Trophoblast cell (in vitro differentiated cells and primary cell): ENCODE results near the gene GOLGA6L10.
"Not testable (repeated sequence)": the region's sequence is repeated elsewhere in the genome, so short reads cannot be mapped to it uniquely, and the experiment has no call there.

ENCODE experiments used
- DNase-seq, 2 donors: peaks; one replicate each; pipeline ENCODE4 v3.0.0-alpha.2; 2016
- H2AFZ ChIP-seq: 2 replicates; pipeline ENCODE4 v1.6.1; 2013; ENCODE audit warnings: low read length, moderate library complexity, mild to moderate bottlenecking; ENCODE audit not compliant: insufficient read depth, poor library complexity
- H2AK5ac ChIP-seq: 2 replicates; pipeline ENCODE4 v1.6.1; 2013; ENCODE audit warnings: mild to moderate bottlenecking, low read length
- H2BK120ac ChIP-seq: 2 replicates; pipeline ENCODE4 v1.6.1; 2013; ENCODE audit warnings: low read length, mild to moderate bottlenecking, moderate library complexity; ENCODE audit not compliant: insufficient read depth, poor library complexity
- H2BK12ac ChIP-seq: 2 replicates; pipeline ENCODE4 v1.6.1; 2013; ENCODE audit warnings: mild to moderate bottlenecking, low read length, moderate library complexity
- H2BK5ac ChIP-seq: 2 replicates; pipeline ENCODE4 v1.6.1; 2013; ENCODE audit warnings: low read length, low read depth, moderate library complexity, mild to moderate bottlenecking; ENCODE audit not compliant: poor library complexity
- H3K14ac ChIP-seq: 2 replicates; pipeline ENCODE4 v1.6.1; 2013; ENCODE audit warnings: mild to moderate bottlenecking, low read length
- H3K18ac ChIP-seq: 2 replicates; pipeline ENCODE4 v1.6.1; 2013; ENCODE audit warnings: mild to moderate bottlenecking, low read length
- H3K23ac ChIP-seq: 2 replicates; pipeline ENCODE4 v1.6.1; 2013; ENCODE audit warnings: low read length
- H3K27ac ChIP-seq: 2 replicates; pipeline ENCODE4 v1.5.1; 2013; ENCODE audit warnings: low read depth, mild to moderate bottlenecking, inconsistent platforms, low read length, moderate library complexity
- H3K27me3 ChIP-seq: 2 replicates; pipeline ENCODE4 v1.6.1; 2013; ENCODE audit warnings: inconsistent platforms, mild to moderate bottlenecking, low read length, moderate library complexity; ENCODE audit not compliant: insufficient read depth
- H3K36me3 ChIP-seq, 2 experiments: 1 replicate in 1 of 2; 2 replicates in 1 of 2; pipeline ENCODE4 v1.6.1; 2013; ENCODE audit warnings: low read length in 2 of 2, mild to moderate bottlenecking in 2 of 2, moderate library complexity in 1 of 2; ENCODE audit not compliant: insufficient read depth in 2 of 2, control insufficient read depth in 1 of 2
- H3K4ac ChIP-seq: 2 replicates; pipeline ENCODE4 v1.6.1; 2013; ENCODE audit warnings: low read depth, mild to moderate bottlenecking, low read length, moderate library complexity
- H3K4me1 ChIP-seq, 2 experiments: 1 replicate in 1 of 2; 2 replicates in 1 of 2; pipeline ENCODE4 v1.6.1; 2013; ENCODE audit warnings: low read length in 2 of 2, mild to moderate bottlenecking in 2 of 2, moderate library complexity in 1 of 2; ENCODE audit not compliant: insufficient read depth in 2 of 2, control insufficient read depth in 1 of 2
- H3K4me2 ChIP-seq: 2 replicates; pipeline ENCODE4 v1.6.1; 2013; ENCODE audit warnings: inconsistent platforms, mild to moderate bottlenecking, low read length, moderate library complexity
- H3K4me3 ChIP-seq: 2 replicates; pipeline ENCODE4 v1.5.1; 2013; ENCODE audit warnings: mild to moderate bottlenecking, low read depth, low read length, inconsistent platforms
- H3K79me1 ChIP-seq: one replicate; pipeline ENCODE4 v1.6.1; 2013; ENCODE audit warnings: low read length
- H3K79me2 ChIP-seq: 2 replicates; pipeline ENCODE4 v1.6.1; 2013; ENCODE audit warnings: low read length, mild to moderate bottlenecking; ENCODE audit not compliant: control insufficient read depth, insufficient read depth, poor library complexity
- H3K9ac ChIP-seq: 2 replicates; pipeline ENCODE4 v1.6.1; 2013; ENCODE audit warnings: mild to moderate bottlenecking, low read length
- H3K9me3 ChIP-seq: 2 replicates; pipeline ENCODE4 v1.6.1; 2013; ENCODE audit warnings: low read depth, mild to moderate bottlenecking, control low read depth, inconsistent platforms, low read length; ENCODE audit not compliant: insufficient read depth
- H4K12ac ChIP-seq: 2 replicates; pipeline ENCODE4 v1.6.1; 2013; ENCODE audit warnings: low read depth, mild to moderate bottlenecking, low read length, moderate library complexity
- H4K8ac ChIP-seq: 2 replicates; pipeline ENCODE4 v1.6.1; 2013; ENCODE audit warnings: low read depth, mild to moderate bottlenecking, low read length, moderate library complexity
- H4K91ac ChIP-seq: one replicate; pipeline ENCODE4 v1.6.1; 2013; ENCODE audit warnings: low read depth, mild to moderate bottlenecking, low read length, moderate library complexity
- WGBS: extraction: QIAGEN DNeasy Blood & Tissue Kit; methylation state at CpG from one replicate; pipeline ENCODE4 v1.1.7; 2013; ENCODE audit warnings: missing lambda C conversion rate; ENCODE audit not compliant: insufficient read length, insufficient coverage; ENCODE audit errors: extremely low coverage; 5-methylcytosine and 5-hydroxymethylcytosine counted together

Gene GOLGA6L10

DNA sequence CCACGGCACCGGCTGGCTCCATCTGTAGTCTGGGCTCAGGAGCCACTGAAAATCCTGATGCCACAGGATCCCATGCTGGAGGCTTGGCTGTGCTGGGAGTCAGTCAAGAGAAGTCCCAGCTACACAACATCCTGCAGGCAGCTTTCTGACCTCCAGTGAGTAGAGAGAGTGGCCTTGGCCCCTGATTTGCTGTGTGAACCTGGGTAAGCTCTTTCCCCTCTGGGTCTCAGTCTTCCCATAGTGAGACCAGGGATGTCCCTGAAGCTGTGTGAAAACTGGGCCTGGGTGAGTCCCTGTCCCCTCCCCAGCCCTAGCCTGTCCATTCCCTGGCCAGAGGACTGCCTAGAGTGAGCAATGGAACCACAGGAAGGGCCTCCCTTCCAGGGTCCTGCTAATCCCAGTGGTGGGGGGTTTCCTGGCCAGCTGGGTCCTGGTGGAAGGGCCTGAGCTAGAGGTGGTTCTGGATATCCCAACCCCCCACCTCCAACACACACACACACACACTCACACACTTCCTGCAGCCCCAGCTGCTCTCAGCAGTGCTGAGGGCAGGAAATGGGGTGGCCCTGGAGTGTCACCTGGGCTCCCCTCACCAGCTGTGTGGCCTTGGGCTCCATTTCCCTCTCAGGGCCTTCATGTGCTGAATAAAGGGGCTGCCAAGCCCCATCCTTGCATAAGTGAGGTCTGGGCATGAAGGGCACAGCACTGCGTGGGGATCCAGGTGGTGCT is 17.5 kb downstream of the GOLGA6L10 start:
- H2AK5ac ChIP-seq, H3K27me3 ChIP-seq, H3K9me3 ChIP-seq, H3K36me3 ChIP-seq, H3K4me3 ChIP-seq, H3K23ac ChIP-seq, H3K14ac ChIP-seq, H3K9ac ChIP-seq, H4K91ac ChIP-seq, H4K8ac ChIP-seq, H3K4me1 ChIP-seq, H2BK120ac ChIP-seq, H2AFZ ChIP-seq, H3K4me2 ChIP-seq, H3K4ac ChIP-seq, H3K79me2 ChIP-seq, H3K79me1 ChIP-seq, DNase-seq, H2BK5ac ChIP-seq, H2BK12ac ChIP-seq, H3K18ac ChIP-seq, H4K12ac ChIP-seq, H3K27ac ChIP-seq: not testable (repeated sequence)
- no CpG with 5 or more reads among the region's 3 CpGs for WGBS

DNA sequence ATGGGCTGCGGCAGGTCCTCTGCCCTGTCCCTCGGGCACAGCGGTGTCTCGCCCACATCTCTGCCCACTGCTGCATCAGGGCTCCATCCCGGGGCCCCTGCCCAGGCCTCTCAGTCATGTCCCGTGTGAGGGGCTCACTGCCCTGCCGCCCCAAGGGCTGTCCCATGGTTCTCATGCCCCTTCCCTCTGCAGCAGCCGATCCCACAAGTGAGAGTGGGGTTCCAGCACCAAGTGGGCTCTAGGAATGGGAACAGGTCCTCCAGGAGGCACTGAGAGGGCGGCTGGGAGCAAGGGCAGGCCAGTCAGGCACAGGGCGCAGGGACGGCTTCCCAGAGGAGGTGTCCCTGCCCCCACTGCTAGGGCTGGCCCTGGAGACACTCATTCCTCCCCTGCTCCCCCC is 18.4 kb downstream of the GOLGA6L10 start:
- WGBS = no CpG with 5 or more reads among the region's 11 CpGs
- not testable (repeated sequence) for H3K4ac ChIP-seq, H4K12ac ChIP-seq, H2BK12ac ChIP-seq, H3K27me3 ChIP-seq, H4K91ac ChIP-seq, H2AFZ ChIP-seq, H2BK5ac ChIP-seq, H3K4me3 ChIP-seq, H2BK120ac ChIP-seq, H4K8ac ChIP-seq, H3K9ac ChIP-seq, H3K23ac ChIP-seq, H3K27ac ChIP-seq, H3K4me1 ChIP-seq, H3K18ac ChIP-seq, H3K14ac ChIP-seq, H3K4me2 ChIP-seq, H3K36me3 ChIP-seq, H3K79me1 ChIP-seq, DNase-seq, H3K79me2 ChIP-seq, H2AK5ac ChIP-seq, H3K9me3 ChIP-seq

DNA sequence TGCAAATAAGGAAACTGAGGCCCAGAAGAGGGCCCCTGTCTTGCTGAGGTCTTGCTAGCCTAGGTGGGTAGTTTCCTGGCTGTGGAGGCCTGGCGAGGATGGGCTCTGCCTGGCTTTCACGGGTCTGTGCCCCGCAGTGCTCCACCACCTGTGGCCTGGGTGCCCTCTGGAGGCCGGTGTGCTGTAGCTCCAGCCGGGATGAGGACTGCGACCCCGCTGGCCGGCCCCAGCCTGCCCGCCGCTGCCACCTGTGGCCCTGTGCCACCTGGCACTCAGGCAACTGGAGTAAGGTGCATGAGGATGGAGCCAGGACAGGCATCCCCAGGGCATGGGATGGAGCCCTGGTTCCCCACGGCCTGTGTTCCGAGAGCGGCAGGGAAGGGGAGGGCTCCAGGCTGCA is 20.2 kb downstream of the GOLGA6L10 start:
- not testable (repeated sequence) for H2AFZ ChIP-seq, H3K4ac ChIP-seq, H3K4me2 ChIP-seq, H3K4me1 ChIP-seq, H2BK120ac ChIP-seq, H3K4me3 ChIP-seq, DNase-seq, H3K27ac ChIP-seq, H2BK5ac ChIP-seq, H3K18ac ChIP-seq, H3K9me3 ChIP-seq, H4K12ac ChIP-seq, H3K79me2 ChIP-seq, H4K8ac ChIP-seq, H2BK12ac ChIP-seq, H4K91ac ChIP-seq, H3K79me1 ChIP-seq, H3K27me3 ChIP-seq, H3K9ac ChIP-seq, H2AK5ac ChIP-seq, H3K36me3 ChIP-seq, H3K23ac ChIP-seq, H3K14ac ChIP-seq
- WGBS = no CpG with 5 or more reads among the region's 13 CpGs

DNA sequence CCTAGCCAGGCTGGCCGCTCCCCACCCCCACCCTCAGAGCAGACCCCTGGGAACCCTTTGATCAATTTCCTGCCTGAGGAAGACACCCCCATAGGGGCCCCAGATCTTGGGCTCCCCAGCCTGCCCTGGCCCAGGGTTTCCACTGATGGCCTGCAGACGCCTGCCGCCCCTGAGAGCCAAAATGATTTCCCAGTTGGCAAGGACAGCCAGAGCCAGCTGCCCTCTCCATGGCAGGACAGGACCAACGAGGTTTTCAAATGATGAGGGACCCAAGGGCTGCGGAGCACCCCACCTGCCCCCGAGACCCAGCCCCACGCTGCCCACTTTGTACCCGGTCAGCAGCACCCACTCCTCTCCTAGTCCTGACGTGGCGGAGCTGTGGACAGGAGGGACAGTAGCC is 21.9 kb downstream of the GOLGA6L10 start:
- not testable (repeated sequence) for H3K27me3 ChIP-seq, H3K27ac ChIP-seq, H3K14ac ChIP-seq, H2BK120ac ChIP-seq, H3K4me1 ChIP-seq, H4K12ac ChIP-seq, H3K79me2 ChIP-seq, H2AFZ ChIP-seq, H3K36me3 ChIP-seq, DNase-seq, H3K23ac ChIP-seq, H4K91ac ChIP-seq, H3K18ac ChIP-seq, H3K4ac ChIP-seq, H2BK12ac ChIP-seq, H2AK5ac ChIP-seq, H2BK5ac ChIP-seq, H4K8ac ChIP-seq, H3K79me1 ChIP-seq, H3K9me3 ChIP-seq, H3K9ac ChIP-seq, H3K4me3 ChIP-seq, H3K4me2 ChIP-seq
- no CpG with 5 or more reads among the region's 10 CpGs for WGBS
